Measurements from ENCODE around the gene CREB3L1.
"Not testable (repeated sequence)": the region's sequence is repeated elsewhere in the genome, so short reads cannot be mapped to it uniquely, and the experiment has no call there.

CREB3L1 gene

DNA sequence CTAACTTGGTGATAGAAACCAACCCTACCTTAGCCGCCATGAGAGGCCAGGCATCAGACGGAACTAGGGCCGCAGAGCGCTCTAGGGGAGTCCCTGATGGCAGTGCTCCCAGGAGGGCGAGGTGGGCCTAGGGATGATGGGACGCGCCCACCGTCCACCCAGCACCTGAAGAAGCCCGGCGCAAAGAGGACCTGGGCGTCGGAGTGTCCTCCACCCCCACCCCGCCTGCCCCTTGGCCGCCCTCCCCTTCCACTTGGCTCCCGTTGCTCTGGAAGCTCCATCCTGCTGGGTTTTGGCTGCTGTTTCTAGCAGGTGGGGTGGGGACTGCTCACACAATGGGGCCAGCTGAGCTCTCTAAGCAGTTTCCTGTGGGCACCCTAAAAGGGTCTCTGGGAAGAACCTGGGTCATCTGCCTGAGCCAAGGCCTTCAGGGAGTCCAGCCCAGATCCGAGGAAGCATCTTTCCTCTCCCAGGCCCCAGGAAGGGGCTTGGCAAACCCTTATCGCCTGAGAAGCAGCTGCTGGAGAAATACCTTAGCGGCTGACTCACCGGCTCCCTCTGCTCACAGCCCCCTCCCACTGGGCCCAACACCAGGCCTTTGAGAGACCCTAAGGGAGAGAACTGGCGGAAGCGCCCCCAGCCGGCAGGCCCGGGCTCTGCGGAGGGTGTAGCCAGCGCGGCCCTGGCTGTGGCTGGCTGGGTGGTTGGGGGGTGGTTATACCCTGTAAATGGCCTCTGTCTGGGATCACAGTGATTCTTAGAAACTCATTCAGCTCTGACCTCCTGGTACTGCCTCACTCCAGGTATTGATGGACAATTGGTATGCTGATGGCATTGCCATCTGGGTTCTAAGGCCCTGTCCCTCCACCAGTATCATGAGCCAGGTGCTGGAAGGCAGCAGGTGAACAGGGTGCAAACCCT is 19.3 kb downstream of the CREB3L1 start:
- no peak for DNase-seq

- DNase-seq: no peak
Measured at GRCh38 chr11:46298699-46299433, 21.4 kb downstream of the CREB3L1 start.

- DNase-seq: no peak
Measured at GRCh38 chr11:46299451-46299961, 22.0 kb downstream of the CREB3L1 start.

GRCh38 chr11:46300270-46300669 is 22.8 kb downstream of the CREB3L1 start:
- no peak for DNase-seq

DNA sequence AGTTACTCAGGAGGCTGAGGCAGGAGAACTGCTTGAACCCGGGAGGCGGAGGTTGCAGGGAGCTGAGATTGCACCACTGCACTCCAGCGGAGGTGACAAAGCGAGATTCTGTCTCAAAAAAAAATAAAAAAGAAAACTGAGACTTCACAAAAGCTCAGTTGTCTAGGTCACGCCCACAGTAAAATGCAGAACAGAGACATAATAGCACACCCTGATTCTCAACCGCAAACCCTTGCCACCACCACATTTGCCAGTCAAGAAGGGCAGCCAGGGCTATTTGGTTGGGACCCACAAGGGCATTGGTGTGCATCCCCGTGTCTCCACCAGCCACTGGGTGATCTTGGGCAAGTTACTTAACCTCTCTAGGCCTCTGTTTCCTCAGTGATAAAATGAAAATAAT is 25.4 kb downstream of the CREB3L1 start:
- DNase-seq: no peak

GRCh38 chr11:46304036-46304435 is 26.6 kb downstream of the CREB3L1 start:
- not testable (repeated sequence) for DNase-seq

DNA sequence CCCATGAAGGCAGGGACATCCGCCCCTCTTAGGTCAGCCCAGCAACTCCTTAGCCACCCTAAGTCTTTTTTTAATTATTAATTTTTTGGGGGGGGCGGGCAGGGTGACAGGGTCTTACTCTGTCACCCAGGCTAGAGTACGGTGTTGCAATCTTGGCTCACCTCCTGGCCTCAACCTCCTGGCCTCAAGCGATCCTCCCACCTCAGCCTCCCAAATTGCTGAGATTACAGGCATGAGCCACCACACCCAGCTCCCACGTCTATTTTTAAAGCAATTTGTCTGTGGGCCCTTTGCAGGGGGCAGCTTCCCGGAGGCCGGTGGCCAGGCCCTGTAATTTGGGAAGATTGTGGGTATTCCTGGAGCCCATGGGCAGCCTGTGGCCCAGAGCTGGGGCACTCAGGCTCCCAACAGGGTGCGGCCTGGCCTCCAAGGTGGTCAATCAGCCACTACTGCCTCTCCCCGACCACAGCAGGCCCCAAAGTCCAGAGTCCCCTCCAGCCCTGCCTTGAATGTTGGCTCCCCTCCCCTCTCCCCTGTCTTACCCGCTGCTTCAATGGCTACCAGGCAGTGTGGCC is 27.2 kb downstream of the CREB3L1 start:
- no peak for DNase-seq

GRCh38 chr11:46305295-46305694 is 27.8 kb downstream of the CREB3L1 start:
- no peak for DNase-seq

- no peak for DNase-seq
Measured at GRCh38 chr11:46306296-46306853, 28.9 kb downstream of the CREB3L1 start.

- DNase-seq: no peak
Measured at GRCh38 chr11:46307369-46307768, 29.9 kb downstream of the CREB3L1 start.

DNA sequence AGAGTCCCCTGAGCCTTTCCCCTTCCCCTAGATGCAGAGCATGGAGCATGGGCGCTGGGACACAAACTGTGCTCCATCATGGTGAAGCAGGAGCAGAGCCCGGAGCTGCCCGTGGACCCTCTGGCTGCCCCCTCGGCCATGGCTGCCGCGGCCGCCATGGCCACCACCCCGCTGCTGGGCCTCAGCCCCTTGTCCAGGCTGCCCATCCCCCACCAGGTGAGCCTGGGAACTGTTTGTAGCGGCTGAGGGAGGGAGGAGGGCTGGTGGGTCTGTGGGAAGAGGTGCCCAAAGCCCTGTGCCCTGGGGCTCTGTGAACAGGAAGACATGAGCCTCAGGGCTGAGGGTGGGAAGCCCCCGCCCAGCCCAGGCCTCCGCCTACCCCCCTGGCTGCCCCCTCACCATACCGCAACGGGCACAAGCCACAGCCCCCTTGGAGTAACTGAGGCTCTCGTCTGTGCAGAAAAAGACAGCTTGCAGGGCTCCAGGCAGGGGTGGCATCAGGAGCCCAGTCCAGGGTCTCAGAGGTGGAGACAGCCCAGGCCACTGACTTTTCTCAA is 30.4 kb downstream of the CREB3L1 start:
- DNase-seq: no peak

DNA sequence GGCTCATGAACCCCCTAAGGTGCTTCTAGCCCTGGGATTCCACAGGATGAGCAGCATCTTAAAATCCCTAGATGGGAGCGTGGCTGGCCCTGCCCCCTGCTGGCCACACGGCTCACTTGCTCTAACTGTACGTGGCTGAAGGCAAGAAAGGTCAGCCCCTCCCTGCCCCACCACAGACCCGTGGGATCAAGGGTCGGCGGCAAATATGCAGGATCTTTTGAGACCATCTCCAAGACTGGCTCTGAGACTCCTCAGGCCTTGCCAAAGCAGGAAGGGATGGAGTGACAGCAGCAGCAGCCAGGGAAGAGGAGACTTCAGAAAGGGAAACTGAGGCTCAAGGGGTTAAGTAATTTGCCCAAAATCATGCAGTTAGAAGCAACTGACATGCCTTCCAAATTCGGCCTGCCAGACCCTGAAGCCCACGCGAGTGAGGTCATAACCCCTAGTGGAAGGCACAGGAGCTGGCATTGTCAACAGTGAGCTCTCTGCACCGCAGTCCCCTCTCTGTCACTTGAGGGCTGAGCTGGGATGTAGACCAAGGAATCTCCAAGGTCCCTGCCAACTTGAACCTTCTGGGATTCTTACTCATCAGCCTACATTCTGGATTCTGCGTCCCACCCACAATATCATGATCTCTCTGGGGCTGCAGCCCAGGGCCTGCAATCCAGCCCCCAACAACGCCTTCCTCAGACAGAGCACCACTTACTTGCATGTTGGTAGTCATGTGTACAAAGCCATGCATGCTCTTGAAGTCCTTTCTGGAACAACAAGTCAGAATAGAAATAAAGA is 31.4 kb downstream of the CREB3L1 start:
- peak; percentile 72 for DNase-seq

- DNase-seq: no peak
Measured at GRCh38 chr11:46309814-46310259, 32.4 kb downstream of the CREB3L1 start.

- DNase-seq: peak; percentile 74
Measured at GRCh38 chr11:46315033-46315738, 37.7 kb downstream of the CREB3L1 start.

GRCh38 chr11:46315783-46316563 is 38.5 kb downstream of the CREB3L1 start:
- no peak for DNase-seq

- DNase-seq: no peak
Measured at GRCh38 chr11:46319074-46319453, 41.6 kb downstream of the CREB3L1 start.

DNA sequence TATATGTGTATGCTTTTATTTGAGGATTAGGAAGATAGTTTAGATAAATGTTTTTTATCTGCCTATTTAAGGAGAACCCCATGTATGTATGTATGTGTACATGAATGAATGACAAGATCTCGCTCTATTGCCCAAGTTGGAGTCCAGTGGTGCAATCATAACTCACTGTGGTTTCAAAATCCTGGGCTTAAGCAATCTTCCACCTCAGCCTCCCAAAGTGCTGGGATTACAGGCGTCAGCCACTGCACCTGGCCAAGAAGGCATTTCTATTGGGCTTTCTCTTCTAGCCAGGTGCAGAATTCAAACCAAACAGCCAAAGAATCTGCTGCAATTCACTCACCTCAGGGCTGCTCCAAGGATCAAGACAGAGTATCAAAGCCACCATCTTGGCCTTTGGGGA is 44.3 kb downstream of the CREB3L1 start:
- DNase-seq: no peak

DNA sequence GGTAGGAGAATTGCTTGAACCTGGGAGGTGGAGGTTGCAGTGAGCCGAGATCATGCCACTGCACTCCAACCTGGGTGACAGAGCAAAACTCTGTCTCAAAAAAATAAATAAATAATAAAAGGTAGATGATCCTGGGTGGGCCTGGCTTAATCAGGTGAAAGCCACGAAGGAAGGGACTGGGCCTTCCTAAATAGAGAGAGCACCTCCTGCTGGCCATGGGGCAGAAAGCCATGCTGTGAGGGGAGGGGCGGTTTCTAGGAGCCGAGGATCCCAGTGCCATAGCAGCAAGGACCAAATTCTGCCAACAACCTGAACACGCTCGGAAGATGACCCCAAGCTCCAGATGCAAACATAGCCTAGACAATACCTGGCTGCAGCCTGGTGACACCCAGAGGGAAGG is 45.3 kb downstream of the CREB3L1 start:
- no peak for DNase-seq

DNA sequence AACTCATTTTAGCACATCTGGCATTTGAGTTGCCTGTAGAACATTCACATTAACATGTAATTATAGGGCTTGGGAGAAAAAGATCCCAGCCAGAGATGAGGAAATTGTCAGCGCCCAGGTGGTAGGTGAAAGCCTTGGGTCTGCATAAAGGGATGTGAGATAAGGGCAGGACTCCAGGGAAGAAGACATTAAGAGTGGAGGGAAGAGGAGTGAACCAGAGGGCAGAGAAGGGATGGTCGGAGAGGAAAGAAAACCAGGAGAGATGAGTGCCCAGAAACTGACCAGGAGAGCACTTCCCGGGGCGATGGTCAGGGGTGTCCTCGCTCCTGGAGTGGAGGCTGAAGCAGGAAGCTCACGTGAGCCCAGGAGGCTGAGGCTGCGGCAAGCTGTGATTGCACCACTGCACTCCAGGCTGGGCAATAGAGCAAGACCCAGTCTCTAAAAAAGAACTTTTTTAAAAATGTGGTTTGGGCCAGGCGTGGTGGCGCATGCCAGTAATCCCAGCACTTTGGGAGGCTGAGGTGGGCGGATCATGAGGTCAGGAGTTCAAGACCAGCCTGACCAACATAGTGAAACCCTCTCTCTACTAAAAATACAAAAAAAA is 49.5 kb downstream of the CREB3L1 start:
- no peak for DNase-seq

- no peak for DNase-seq
Measured at GRCh38 chr11:46327829-46328228, 50.4 kb downstream of the CREB3L1 start.
